T-helper 1 cell (primary cell): ENCODE data around the gene RSPO4.

Experiments used
- DNase-seq, 5 donors: peaks; one replicate each; pipeline ENCODE4 v3.0.0-alpha.2; 2012 to 2020

RSPO4 gene

GRCh38 chr20:967796-968742, 34.0 kb downstream of the RSPO4 start:
- DNase-seq, result peak in 1 of 5 donors; percentile 27

GRCh38 chr20:965956-966355, 36.2 kb downstream of the RSPO4 start:
- DNase-seq, result no peak

- DNase-seq, result no peak
Observed at GRCh38 chr20:963795-964194, 38.3 kb downstream of the RSPO4 start.

- no peak for DNase-seq
Observed at GRCh38 chr20:962683-963082, 39.4 kb downstream of the RSPO4 start.

GRCh38 chr20:962223-962622, 39.9 kb downstream of the RSPO4 start:
- no peak for DNase-seq

- DNase-seq, result no peak
Observed at GRCh38 chr20:961768-962167, 40.3 kb downstream of the RSPO4 start.

- no peak for DNase-seq
Observed at GRCh38 chr20:959996-960615, 42.0 kb downstream of the RSPO4 start.

- no peak for DNase-seq
Observed at GRCh38 chr20:958936-959815, 42.9 kb downstream of the RSPO4 start.

GRCh38 chr20:957544-957943, 44.6 kb downstream of the RSPO4 start:
- DNase-seq, result no peak

GRCh38 chr20:956330-956951, 45.7 kb downstream of the RSPO4 start:
- peak; percentile 26 to 65 (median 61) for DNase-seq

GRCh38 chr20:955656-956055, 46.5 kb downstream of the RSPO4 start:
- no peak for DNase-seq

GRCh38 chr20:955111-955510, 47.0 kb downstream of the RSPO4 start:
- no peak for DNase-seq

- DNase-seq, result no peak
Observed at GRCh38 chr20:953742-954141, 48.4 kb downstream of the RSPO4 start.

- no peak for DNase-seq
Observed at GRCh38 chr20:952196-952795, 49.8 kb downstream of the RSPO4 start.

- DNase-seq, result no peak
Observed at GRCh38 chr20:951384-952169, 50.5 kb downstream of the RSPO4 start.

- DNase-seq, result no peak
Observed at GRCh38 chr20:949717-950116, 52.4 kb downstream of the RSPO4 start.

GRCh38 chr20:946826-947225, 55.3 kb downstream of the RSPO4 start:
- DNase-seq, result no peak

- no peak for DNase-seq
Observed at GRCh38 chr20:945841-946240, 56.3 kb downstream of the RSPO4 start.

GRCh38 chr20:944774-945410, 57.2 kb downstream of the RSPO4 start:
- DNase-seq, result no peak

GRCh38 chr20:944148-944547, 58.0 kb downstream of the RSPO4 start:
- no peak for DNase-seq

- no peak for DNase-seq
Observed at GRCh38 chr20:942611-943010, 59.5 kb downstream of the RSPO4 start.
